Kidney epithelial cell (primary cell): ENCODE data around the gene R3HDM2. TPM values are rescaled to one million over a fixed set of nuclear protein-coding genes. Genes with fewer than 3 reads are reported as not detected.

Experiments
- DNase-seq: peaks from one replicate; pipeline ENCODE4 v3.0.0-alpha.2; 2010; ENCODE audit warnings: low read depth
- H3K27me3 ChIP-seq: 2 replicates; pipeline ENCODE4 v1.6.0; 2011; ENCODE audit warnings: low read length; ENCODE audit not compliant: control insufficient read depth, insufficient read depth
- H3K36me3 ChIP-seq: 2 replicates; pipeline ENCODE4 v1.5.1; 2011; ENCODE audit warnings: low read length; ENCODE audit not compliant: control insufficient read depth, insufficient read depth
- H3K4me3 ChIP-seq: 2 replicates; pipeline ENCODE4 v1.5.1; 2011; ENCODE audit warnings: low read depth, mild to moderate bottlenecking, control low read depth, low read length
- CTCF ChIP-seq: IDR thresholded peaks from 2 replicates; pipeline ENCODE4 v1.5.1; 2011; ENCODE audit warnings: mild to moderate bottlenecking, moderate library complexity, low read length, control low read depth, inconsistent platforms; ENCODE audit not compliant: insufficient read depth, poor library complexity, severe bottlenecking
- total RNA-seq: library from RNA; depleted of rRNA; stranded (reverse); fragments of >200 nt; gene quantifications from 2 replicates; pipeline ENCODE4 v1.2.3, GENCODE V29; 2015

R3HDM2 gene
- total RNA-seq, 1 donor from 2014 or later = 18.5 TPM

- TF ChIP-seq CTCF = no peak
- Histone ChIP-seq H3K36me3 (no peaks in the 10 kb centered on the region), H3K4me3 (no peak overlapping the region), H3K27me3 (no peaks in the 10 kb centered on the region)
- DNase-seq = no peak
Measured at GRCh38 chr12:57388425-57388824, 42.4 kb downstream of the R3HDM2 start.

- no peak for DNase-seq
- Histone ChIP-seq H3K36me3 (no peaks in the 10 kb centered on the region), H3K27me3 (no peaks in the 10 kb centered on the region), H3K4me3 (no peak overlapping the region)
- TF ChIP-seq CTCF = no peak
Measured at GRCh38 chr12:57386187-57386720, 44.6 kb downstream of the R3HDM2 start.

DNA sequence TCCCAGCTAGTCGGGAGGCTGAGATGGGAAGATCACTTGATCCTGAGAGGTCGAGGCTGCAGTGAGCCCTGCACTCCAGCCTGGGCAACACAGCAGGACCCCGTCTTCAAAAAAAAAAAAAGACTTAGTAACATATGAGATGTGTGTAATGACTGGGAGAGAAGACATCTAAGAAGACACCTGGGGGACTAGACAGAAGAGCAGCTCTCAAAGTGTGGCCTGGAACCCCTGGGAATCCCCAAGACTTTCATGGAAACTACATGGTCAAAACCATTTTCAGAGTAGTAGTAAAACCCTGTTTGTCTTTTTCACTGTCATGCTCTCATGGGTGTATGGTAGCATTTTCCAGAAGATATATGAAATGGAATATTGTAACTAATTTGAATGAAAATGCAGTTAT lies 45.3 kb downstream of the R3HDM2 start:
- H3K4me3 ChIP-seq = no peak overlapping the region
- no peaks in the 10 kb centered on the region for H3K36me3 ChIP-seq
- no peaks in the 10 kb centered on the region for H3K27me3 ChIP-seq
- TF ChIP-seq CTCF = no peak
- no peak for DNase-seq

- no peaks in the 10 kb centered on the region for H3K27me3 ChIP-seq
- DNase-seq = no peak
- no peaks in the 10 kb centered on the region for H3K36me3 ChIP-seq
- no peak overlapping the region for H3K4me3 ChIP-seq
- TF ChIP-seq CTCF = no peak
Measured at GRCh38 chr12:57384478-57384877, 46.4 kb downstream of the R3HDM2 start.

DNA sequence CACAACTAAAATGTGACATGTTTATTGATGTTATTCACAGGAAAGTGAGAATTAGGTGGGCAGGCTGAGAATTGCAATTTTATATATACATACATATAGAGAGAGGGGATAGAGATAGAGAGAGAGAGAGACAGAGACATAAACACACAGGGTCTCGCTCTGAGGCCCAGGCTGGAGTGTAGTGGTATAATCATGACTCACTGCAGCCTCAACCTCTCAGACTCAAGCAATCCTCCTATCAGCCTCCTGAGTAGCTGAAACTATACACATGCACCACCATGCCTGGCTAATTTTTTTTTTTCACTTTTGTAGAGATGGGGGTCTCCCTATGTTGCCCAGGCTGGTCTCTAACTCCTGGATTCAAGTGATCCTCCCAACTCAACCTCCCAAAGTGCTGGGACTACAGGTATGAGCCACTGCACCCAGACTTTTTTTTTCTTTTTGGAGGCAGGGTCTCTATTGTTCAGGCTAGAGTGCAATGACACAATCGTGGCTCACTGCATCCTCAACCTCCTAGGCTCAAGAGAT lies 49.1 kb downstream of the R3HDM2 start:
- no peak for DNase-seq
- Histone ChIP-seq H3K36me3 (no peaks in the 10 kb centered on the region), H3K27me3 (no peaks in the 10 kb centered on the region), H3K4me3 (no peak overlapping the region)
- TF ChIP-seq CTCF = no peak

DNA sequence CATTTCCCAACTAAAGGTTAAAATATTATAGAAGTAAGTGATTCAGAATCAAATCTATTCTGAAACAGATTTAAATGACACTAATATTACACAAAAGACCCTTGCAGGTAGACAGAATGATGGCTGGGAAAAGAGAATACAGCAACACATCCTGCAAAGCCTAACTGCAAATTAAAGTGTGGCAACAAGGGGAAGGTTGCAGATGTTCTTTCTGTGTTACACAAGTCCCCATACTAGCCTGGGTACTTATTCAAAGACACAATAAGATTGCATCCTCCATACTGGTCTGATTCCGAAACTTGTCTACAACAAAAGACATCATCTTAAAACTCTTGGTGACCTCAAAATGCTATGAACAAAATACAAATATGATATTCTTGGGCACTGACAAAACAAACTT lies 50.5 kb downstream of the R3HDM2 start:
- no peak for TF ChIP-seq CTCF
- no peaks in the 10 kb centered on the region for H3K36me3 ChIP-seq

More for the DNA sequence above, 50.5 kb downstream of the R3HDM2 start:
- no peak overlapping the region for H3K4me3 ChIP-seq
- DNase-seq = no peak
- no peaks in the 10 kb centered on the region for H3K27me3 ChIP-seq
